Measurements from ENCODE around the gene CDH2.

CDH2 gene

GRCh38 chr18:28127763-28128658 lies 48.9 kb downstream of the CDH2 start:
- no peak for DNase-seq (ENCODE audit: low read depth in 3 of 3)

GRCh38 chr18:28127228-28127627 lies 49.7 kb downstream of the CDH2 start:
- DNase-seq (ENCODE audit: low read depth in 3 of 3), result no peak

- no peak for DNase-seq (ENCODE audit: low read depth in 3 of 3)
Observed at GRCh38 chr18:28126768-28127167, 50.2 kb downstream of the CDH2 start.

- no peak for DNase-seq (ENCODE audit: low read depth in 3 of 3)
Observed at GRCh38 chr18:28125051-28125450, 51.9 kb downstream of the CDH2 start.

- no peak for DNase-seq (ENCODE audit: low read depth in 3 of 3)
Observed at GRCh38 chr18:28124131-28125029, 52.5 kb downstream of the CDH2 start.

GRCh38 chr18:28123401-28124030 lies 53.4 kb downstream of the CDH2 start:
- DNase-seq (ENCODE audit: low read depth in 3 of 3), result no peak

- DNase-seq (ENCODE audit: low read depth in 3 of 3), result no peak
Observed at GRCh38 chr18:28120828-28121515, 56.0 kb downstream of the CDH2 start.

- no peak for DNase-seq (ENCODE audit: low read depth in 3 of 3)
Observed at GRCh38 chr18:28116461-28116860, 60.5 kb downstream of the CDH2 start.

GRCh38 chr18:28115149-28115550 lies 61.8 kb downstream of the CDH2 start:
- no peak for DNase-seq (ENCODE audit: low read depth in 3 of 3)

- DNase-seq (ENCODE audit: low read depth in 3 of 3), result no peak
Observed at GRCh38 chr18:28114472-28114871, 62.5 kb downstream of the CDH2 start.

GRCh38 chr18:28113271-28114029 lies 63.5 kb downstream of the CDH2 start:
- DNase-seq (ENCODE audit: low read depth in 3 of 3), result no peak

GRCh38 chr18:28112056-28112470 lies 64.9 kb downstream of the CDH2 start:
- DNase-seq (ENCODE audit: low read depth in 3 of 3), result no peak

- DNase-seq (ENCODE audit: low read depth in 3 of 3), result no peak
Observed at GRCh38 chr18:28110924-28111323, 66.0 kb downstream of the CDH2 start.

GRCh38 chr18:28109781-28110560 lies 67.0 kb downstream of the CDH2 start:
- no peak for DNase-seq (ENCODE audit: low read depth in 3 of 3)

- DNase-seq (ENCODE audit: low read depth in 3 of 3), result no peak
Observed at GRCh38 chr18:28108814-28109213, 68.1 kb downstream of the CDH2 start.

- no peak for DNase-seq (ENCODE audit: low read depth in 3 of 3)
Observed at GRCh38 chr18:28108254-28108653, 68.7 kb downstream of the CDH2 start.

- DNase-seq (ENCODE audit: low read depth in 3 of 3), result no peak
Observed at GRCh38 chr18:28099237-28099636, 77.7 kb downstream of the CDH2 start.

GRCh38 chr18:28095631-28096030 lies 81.3 kb downstream of the CDH2 start:
- no peak for DNase-seq (ENCODE audit: low read depth in 3 of 3)

- no peak for DNase-seq (ENCODE audit: low read depth in 3 of 3)
Observed at GRCh38 chr18:28095041-28095440, 81.9 kb downstream of the CDH2 start.

- no peak for DNase-seq (ENCODE audit: low read depth in 3 of 3)
Observed at GRCh38 chr18:28091197-28091596, 85.7 kb downstream of the CDH2 start.
